ENCODE data around the gene SEMA3D. TPM values are rescaled to one million over a fixed set of nuclear protein-coding genes. Genes with fewer than 3 reads are reported as not detected.

Gene SEMA3D
- total and polyA plus RNA-seq, 9 donors, result 0.75 to 6.1 (median 3.0) TPM

DNA sequence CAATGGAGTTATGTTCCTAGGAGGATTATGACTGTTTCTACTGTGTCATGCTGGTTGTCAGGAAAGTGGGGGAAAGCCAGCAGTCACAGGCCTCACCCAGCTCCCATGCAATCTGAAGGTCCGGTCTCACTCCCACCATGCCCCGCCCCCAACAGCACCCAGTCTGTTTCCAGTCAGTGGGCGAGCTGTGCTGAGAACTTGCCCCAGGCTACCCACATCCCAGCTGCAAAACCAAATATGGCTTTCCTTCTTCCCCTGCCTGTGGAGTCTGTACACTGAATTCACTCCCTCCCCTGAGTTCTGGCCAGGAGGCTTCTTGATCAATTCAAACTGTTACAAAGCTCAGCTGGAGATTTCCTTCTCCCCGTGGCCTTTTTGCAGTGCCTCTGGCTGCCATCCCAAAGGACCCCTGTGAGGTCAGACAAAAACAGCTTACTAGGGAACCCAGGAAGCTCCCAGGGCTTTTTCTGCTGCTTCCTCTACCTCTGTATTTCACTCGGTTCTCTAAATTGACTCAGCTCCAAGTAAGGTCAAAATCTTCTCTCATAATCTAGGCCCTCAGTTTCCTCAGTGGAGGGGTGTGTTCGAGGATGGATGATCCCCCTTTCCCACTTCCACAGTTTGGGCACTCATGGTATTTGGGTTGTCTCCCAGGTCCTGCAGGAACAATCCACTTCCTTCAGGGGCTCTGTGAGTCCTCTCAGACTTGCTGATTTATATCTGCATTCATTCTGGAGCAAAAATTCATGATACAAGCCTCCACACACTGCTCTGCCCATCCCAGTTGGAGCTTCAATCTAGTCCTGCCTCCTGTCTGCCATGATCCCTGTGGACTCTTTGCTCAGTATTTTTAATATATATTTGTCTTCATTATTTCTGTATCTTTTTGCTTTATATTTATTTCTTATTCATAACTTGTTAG lies 205.5 kb downstream of the SEMA3D start:
- Histone ChIP-seq H3K4me1 (ENCODE audit: insufficient read depth) (no peaks in the 10 kb centered on the region), H3K9me3 (no peaks in the 10 kb centered on the region), H3K27ac (no peak overlapping the region), H3K4me3 (no peak overlapping the region), H3K36me3 (no peaks in the 10 kb centered on the region), H3K27me3 (no peaks in the 10 kb centered on the region)
- intact Hi-C loops (cut with DNase I), result no loop called here
- 46 to 55% (median 52%) methylated on average over 6 of the region's 6 CpGs for WGBS, 3 donors
- TF ChIP-seq EP300 (IDR thresholded peaks at IDR 0.05) (no peak), POLR2A (IDR thresholded peaks at IDR 0.05) (no peak)
- TF ChIP-seq, protein P1, sequence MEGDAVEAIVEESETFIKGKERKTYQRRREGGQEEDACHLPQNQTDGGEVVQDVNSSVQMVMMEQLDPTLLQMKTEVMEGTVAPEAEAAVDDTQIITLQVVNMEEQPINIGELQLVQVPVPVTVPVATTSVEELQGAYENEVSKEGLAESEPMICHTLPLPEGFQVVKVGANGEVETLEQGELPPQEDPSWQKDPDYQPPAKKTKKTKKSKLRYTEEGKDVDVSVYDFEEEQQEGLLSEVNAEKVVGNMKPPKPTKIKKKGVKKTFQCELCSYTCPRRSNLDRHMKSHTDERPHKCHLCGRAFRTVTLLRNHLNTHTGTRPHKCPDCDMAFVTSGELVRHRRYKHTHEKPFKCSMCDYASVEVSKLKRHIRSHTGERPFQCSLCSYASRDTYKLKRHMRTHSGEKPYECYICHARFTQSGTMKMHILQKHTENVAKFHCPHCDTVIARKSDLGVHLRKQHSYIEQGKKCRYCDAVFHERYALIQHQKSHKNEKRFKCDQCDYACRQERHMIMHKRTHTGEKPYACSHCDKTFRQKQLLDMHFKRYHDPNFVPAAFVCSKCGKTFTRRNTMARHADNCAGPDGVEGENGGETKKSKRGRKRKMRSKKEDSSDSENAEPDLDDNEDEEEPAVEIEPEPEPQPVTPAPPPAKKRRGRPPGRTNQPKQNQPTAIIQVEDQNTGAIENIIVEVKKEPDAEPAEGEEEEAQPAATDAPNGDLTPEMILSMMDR (IDR thresholded peaks at IDR 0.05), result no peak
- no peak for DNase-seq

DNA sequence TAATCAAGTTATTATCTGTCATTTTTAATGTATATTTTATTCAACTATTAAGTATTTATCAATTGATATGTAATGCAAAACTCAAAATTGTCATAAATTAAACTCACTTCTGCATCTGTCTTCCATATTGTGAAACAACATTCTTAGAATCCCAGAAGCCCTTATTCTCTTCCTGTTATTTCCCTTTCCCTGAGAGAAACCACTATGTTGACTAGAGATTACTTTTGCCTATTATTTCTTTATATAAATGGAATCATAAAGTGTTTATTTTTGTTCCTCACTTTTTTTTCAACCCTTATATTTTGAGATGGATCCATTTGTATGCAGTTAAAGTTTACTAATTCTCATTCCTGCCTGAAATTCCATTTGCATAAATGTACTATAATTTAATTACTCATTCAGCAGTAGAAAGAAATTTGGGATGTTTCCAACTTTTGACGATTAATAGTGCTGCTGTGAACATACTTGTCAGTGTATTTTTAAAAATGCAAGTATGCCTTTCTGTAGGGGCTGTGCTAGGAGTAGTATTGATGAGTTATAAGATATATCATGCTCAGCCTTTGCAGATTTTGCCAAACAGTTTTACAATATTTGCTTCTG lies 211.2 kb downstream of the SEMA3D start:
- Histone ChIP-seq H3K36me3 (no peaks in the 10 kb centered on the region), H3K4me1 (ENCODE audit: insufficient read depth) (no peaks in the 10 kb centered on the region), H3K4me3 (no peak overlapping the region), H3K9me3 (no peaks in the 10 kb centered on the region), H3K27me3 (no peaks in the 10 kb centered on the region), H3K27ac (no peak overlapping the region)
- intact Hi-C loops (cut with DNase I), result no loop called here
- DNase-seq, result no peak
- TF ChIP-seq, protein P1 (IDR thresholded peaks at IDR 0.05), result no peak
- no peak for TF ChIP-seq POLR2A (IDR thresholded peaks at IDR 0.05)
- TF ChIP-seq EP300 (IDR thresholded peaks at IDR 0.05), result no peak
- 7 to 14% (median 10%) methylated on average over 1 of the region's 1 CpG for WGBS, 3 donors

DNA sequence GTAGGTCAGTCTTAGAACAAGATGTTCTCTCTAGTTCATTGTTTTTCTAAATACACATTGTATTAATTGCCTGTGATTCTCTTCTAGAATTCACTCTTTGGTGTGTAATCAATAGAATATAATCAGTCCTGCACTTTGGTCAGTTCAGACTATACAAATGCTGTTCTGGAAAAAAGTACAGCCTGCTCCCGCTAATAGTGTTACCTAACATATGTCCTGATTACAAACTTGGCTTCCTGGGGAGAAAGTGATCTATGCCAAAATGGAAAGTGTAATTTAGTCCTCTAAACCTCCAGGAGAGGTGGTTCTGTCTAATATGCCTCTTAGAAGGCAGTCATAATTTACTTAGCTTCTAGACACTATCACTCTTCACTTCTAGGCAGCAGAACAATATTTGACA lies 215.5 kb downstream of the SEMA3D start:
- Histone ChIP-seq H3K27ac (no peak overlapping the region), H3K4me3 (no peak overlapping the region), H3K9me3 (no peaks in the 10 kb centered on the region), H3K27me3 (no peaks in the 10 kb centered on the region), H3K36me3 (no peaks in the 10 kb centered on the region), H3K4me1 (ENCODE audit: insufficient read depth) (no peaks in the 10 kb centered on the region)
- DNase-seq, result no peak
- no peak for TF ChIP-seq POLR2A (IDR thresholded peaks at IDR 0.05)
- no peak for TF ChIP-seq EP300 (IDR thresholded peaks at IDR 0.05)
- TF ChIP-seq, protein P1 (IDR thresholded peaks at IDR 0.05), result no peak
- intact Hi-C loops (cut with DNase I), result no loop called here
- WGBS, 3 donors, result 26 to 27% (median 27%) methylated on average over 1 of the region's 1 CpG

DNA sequence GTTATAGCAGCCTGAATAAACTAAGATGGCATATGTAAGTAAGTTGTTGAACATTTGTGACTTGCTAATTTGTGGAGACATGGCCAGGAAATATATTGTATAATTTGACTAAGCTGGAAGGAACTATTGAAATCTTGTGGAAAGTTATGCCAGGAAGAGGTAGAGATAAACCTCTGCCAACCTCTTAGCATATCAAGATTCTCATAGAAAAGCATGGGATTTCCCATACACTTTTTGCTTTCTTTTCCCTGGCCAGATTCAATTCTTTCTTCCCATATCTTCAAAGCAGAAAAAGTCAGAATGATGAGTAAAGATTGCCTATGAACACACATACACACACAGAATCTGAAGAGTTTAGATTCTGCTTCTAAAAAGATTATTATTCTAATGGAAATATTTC lies 216.2 kb downstream of the SEMA3D start:
- H3K27ac ChIP-seq, result no peak overlapping the region
- no peaks in the 10 kb centered on the region for H3K9me3 ChIP-seq
- no peaks in the 10 kb centered on the region for H3K4me1 ChIP-seq (ENCODE audit: insufficient read depth)
- no peaks in the 10 kb centered on the region for H3K27me3 ChIP-seq
- DNase-seq, result no peak
- no peaks in the 10 kb centered on the region for H3K36me3 ChIP-seq
- no peak overlapping the region for H3K4me3 ChIP-seq
- TF ChIP-seq POLR2A (IDR thresholded peaks at IDR 0.05) (no peak), EP300 (IDR thresholded peaks at IDR 0.05) (no peak)
- TF ChIP-seq, protein P1 (IDR thresholded peaks at IDR 0.05), result no peak
- intact Hi-C loops (cut with DNase I), result no loop called here
